Measurements from ENCODE around the gene SDR42E2. TPM values are rescaled to one million over a fixed set of nuclear protein-coding genes. Genes with fewer than 3 reads are reported as not detected.

The SDR42E2 gene
- total and polyA plus RNA-seq, 10 of the 15 experiments (the other 5 are each of a cell fraction or from before 2014, with no cell fraction given), result 0.01 to 0.09 (median 0.08) TPM; not detected in 4

DNA sequence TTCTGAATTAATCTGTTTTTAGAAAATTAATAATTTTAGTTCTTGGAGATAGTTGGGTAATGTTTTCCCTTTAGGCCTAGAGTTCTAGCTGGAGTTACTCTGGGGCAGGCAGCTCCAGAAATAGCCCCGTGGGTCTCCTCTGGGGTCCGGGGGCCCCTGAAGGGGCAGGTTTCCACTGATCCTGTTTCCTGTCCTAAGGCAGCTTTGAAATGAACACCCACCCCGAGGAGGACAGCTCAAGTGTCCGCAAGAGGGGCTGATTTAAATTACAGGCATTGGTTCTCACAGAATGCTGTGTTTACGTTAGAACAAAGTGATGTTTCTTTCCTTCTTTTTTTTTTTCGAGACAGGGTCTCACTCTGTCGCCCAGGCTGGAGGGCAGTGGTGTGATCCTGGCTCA lies 67.6 kb downstream of the SDR42E2 start:
- H3K27me3 ChIP-seq (replicated peaks in 1 of 2; ENCODE audit: control insufficient read depth in 2 of 2, insufficient read depth in 2 of 2, low read length in 1 of 2), result no peaks in the 10 kb centered on the region
- no peaks in the 10 kb centered on the region for H3K9me3 ChIP-seq (replicated peaks; ENCODE audit: control insufficient read depth, insufficient read depth, low read length)
- no peak overlapping the region for H3K4me2 ChIP-seq (ENCODE audit: control insufficient read depth, insufficient read depth)
- SMC1A ChIA-PET (ENCODE audit: uncharacterized antibody, unreplicated experiment), result interaction anchor here (1.2 to 1.6 kb wide), 2 partner anchors 9 to 12 kb away, joined by 3 to 4 read pairs; no protein-coding TSS in a partner anchor
- ATAC-seq (no peak), FAIRE-seq (no peak), DNase-seq (ENCODE audit: low read depth, low spot score) (no peak)
- CTCF ChIA-PET, result interaction anchor here (0.7 kb wide), 2 partner anchors 11 to 35 kb away, joined by 3 read pairs; no protein-coding TSS in a partner anchor
- H3K4me3 ChIP-seq, result no peak overlapping the region
- H2AFZ ChIP-seq (ENCODE audit: control insufficient read depth, low read depth, low read length), result no peak overlapping the region
- no peaks in the 10 kb centered on the region; the same call in 1 of the 2 replicates for H3K79me2 ChIP-seq (ENCODE audit: control insufficient read depth, insufficient read depth, low read length)
- in situ Hi-C loops (cut with MboI), result no loop called here
- TSS peak; percentile 49 for BruUV-seq (replicated peaks)
- H3K4me1 ChIP-seq (ENCODE audit: control insufficient read depth, insufficient read depth, low read length), result no peaks in the 10 kb centered on the region
- intact Hi-C loops (cut with micrococcal nuclease; ENCODE audit: unreplicated experiment), result no loop called here
- 76% methylated on average over 7 of the region's 7 CpGs for WGBS (ENCODE audit: insufficient coverage, insufficient replicate concordance, low lambda C conversion rate, missing lambda C conversion rate)
- H4K20me1 ChIP-seq (ENCODE audit: control insufficient read depth, insufficient read depth), result no peaks in the 10 kb centered on the region
- POLR2A ChIA-PET, result no interaction called here
- TF ChIP-seq DPF2 (IDR thresholded peaks at IDR 0.05), result no peak
- TF ChIP-seq STAT3 (IDR thresholded peaks at IDR 0.05; ENCODE audit: low read depth, low read length), result no peak
- no peak for TF ChIP-seq ZNF622 (IDR thresholded peaks at IDR 0.05)
- no peak for TF ChIP-seq SIN3A (IDR thresholded peaks at IDR 0.05; ENCODE audit: low read depth, low read length)
- no peak for TF ChIP-seq NFYB (IDR thresholded peaks at IDR 0.05; ENCODE audit: insufficient read depth, low read depth, low read length)
- TF ChIP-seq RCOR1 (conservative IDR thresholded peaks at IDR 0.05; ENCODE audit: low read depth, low read length), result no peak
- TF ChIP-seq NFIC (IDR thresholded peaks at IDR 0.05; ENCODE audit: low read depth, low read length), result no peak
- TF ChIP-seq KAT2A (conservative IDR thresholded peaks at IDR 0.05; ENCODE audit: control insufficient read depth, low read depth, low read length), result no peak
- TF ChIP-seq SRF (IDR thresholded peaks at IDR 0.05; ENCODE audit: low read depth in 2 of 2, low read length in 2 of 2), result no peak
- TF ChIP-seq CBFB (IDR thresholded peaks at IDR 0.05; ENCODE audit: low read depth), result no peak
- TF ChIP-seq, protein P1, sequence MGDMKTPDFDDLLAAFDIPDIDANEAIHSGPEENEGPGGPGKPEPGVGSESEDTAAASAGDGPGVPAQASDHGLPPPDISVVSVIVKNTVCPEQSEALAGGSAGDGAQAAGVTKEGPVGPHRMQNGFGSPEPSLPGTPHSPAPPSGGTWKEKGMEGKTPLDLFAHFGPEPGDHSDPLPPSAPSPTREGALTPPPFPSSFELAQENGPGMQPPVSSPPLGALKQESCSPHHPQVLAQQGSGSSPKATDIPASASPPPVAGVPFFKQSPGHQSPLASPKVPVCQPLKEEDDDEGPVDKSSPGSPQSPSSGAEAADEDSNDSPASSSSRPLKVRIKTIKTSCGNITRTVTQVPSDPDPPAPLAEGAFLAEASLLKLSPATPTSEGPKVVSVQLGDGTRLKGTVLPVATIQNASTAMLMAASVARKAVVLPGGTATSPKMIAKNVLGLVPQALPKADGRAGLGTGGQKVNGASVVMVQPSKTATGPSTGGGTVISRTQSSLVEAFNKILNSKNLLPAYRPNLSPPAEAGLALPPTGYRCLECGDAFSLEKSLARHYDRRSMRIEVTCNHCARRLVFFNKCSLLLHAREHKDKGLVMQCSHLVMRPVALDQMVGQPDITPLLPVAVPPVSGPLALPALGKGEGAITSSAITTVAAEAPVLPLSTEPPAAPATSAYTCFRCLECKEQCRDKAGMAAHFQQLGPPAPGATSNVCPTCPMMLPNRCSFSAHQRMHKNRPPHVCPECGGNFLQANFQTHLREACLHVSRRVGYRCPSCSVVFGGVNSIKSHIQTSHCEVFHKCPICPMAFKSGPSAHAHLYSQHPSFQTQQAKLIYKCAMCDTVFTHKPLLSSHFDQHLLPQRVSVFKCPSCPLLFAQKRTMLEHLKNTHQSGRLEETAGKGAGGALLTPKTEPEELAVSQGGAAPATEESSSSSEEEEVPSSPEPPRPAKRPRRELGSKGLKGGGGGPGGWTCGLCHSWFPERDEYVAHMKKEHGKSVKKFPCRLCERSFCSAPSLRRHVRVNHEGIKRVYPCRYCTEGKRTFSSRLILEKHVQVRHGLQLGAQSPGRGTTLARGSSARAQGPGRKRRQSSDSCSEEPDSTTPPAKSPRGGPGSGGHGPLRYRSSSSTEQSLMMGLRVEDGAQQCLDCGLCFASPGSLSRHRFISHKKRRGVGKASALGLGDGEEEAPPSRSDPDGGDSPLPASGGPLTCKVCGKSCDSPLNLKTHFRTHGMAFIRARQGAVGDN (IDR thresholded peaks at IDR 0.05), result no peak
- no peak for TF ChIP-seq PAX5 (IDR thresholded peaks at IDR 0.05; ENCODE audit: borderline replicate concordance, low read depth, low read length)
- TF ChIP-seq PML (IDR thresholded peaks at IDR 0.05; ENCODE audit: low read length), result no peak
- no peak overlapping the region for H3K9ac ChIP-seq (ENCODE audit: control insufficient read depth, insufficient read depth, low read length)
- RAD21 ChIA-PET (ENCODE audit: unreplicated experiment), result no interaction called here
- H3K36me3 ChIP-seq (ENCODE audit: control insufficient read depth in 2 of 2, insufficient read depth in 2 of 2, low read length in 1 of 2), result peaks cover 1 to 8% of the 10 kb centered on the region in 2 experiments; a peak in 3 of 4 replicates
- H3K27ac ChIP-seq (ENCODE audit: control insufficient read depth, insufficient read depth), result no peak overlapping the region

Measured in GM12878 (cell line).